GM06990 (cell line): Measurements from ENCODE around the gene RIN3.

ENCODE experiments used
- DNase-seq: peaks from one replicate; pipeline ENCODE4 v3.0.0-alpha.2; 2011; ENCODE audit not compliant: insufficient read length; ENCODE audit errors: extremely low read depth
- H3K27me3 ChIP-seq: replicated peaks from 2 replicates; pipeline ENCODE4 v1.6.0; 2011; ENCODE audit warnings: low read length; ENCODE audit not compliant: control insufficient read depth, insufficient read depth
- H3K36me3 ChIP-seq: 2 replicates; pipeline ENCODE4 v1.5.1; 2011; ENCODE audit warnings: low read length; ENCODE audit not compliant: control insufficient read depth, insufficient read depth
- H3K4me3 ChIP-seq: replicated peaks from 2 replicates; pipeline ENCODE4 v1.5.1; 2011; ENCODE audit warnings: low read depth, mild to moderate bottlenecking, control low read depth, low read length
- CTCF ChIP-seq: IDR thresholded peaks from 2 replicates; pipeline ENCODE4 v1.5.1; 2011; ENCODE audit warnings: low read length, control low read depth, mild to moderate bottlenecking, inconsistent platforms; ENCODE audit not compliant: insufficient read depth, poor library complexity, severe bottlenecking

RIN3 gene

DNA sequence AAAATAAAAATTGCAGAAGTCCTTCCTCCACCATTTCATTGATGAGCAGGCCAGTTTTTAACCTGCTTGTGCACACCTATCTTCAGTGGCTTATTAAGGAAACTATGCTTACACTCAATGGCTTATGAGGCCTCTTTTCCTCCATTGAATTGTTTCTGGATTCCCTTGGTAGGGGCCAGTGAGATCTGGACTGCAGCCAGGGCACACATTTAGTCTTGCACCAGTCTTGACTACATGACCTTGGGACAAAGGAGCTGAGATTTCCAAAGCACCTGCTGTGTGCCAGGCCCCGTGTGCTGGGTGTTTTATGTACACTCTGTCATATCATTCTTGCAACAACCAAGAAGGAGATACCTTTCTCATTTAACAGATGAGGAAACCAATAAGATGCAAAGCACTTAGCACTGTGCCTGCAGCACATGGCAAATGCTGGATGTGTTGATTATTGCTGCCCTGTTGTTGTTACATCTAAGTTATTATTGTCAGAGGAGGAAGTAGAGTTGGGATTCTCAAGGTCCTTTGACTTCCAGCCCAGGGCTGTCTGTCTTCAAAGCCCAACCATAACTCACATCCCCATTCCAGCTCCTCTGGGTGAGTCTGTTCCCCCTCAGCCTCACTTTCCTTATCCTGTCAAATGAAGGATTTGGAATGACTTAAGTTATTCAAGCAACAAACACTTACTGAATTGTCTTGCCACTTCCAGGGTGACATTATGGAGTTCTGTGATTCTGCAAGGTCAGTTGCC is 31.6 kb upstream of the RIN3 start:
- Histone ChIP-seq H3K36me3 (no peaks in the 10 kb centered on the region), H3K27me3 (no peaks in the 10 kb centered on the region; the same call in 1 of the 2 replicates), H3K4me3 (no peak overlapping the region)
- no peak for DNase-seq
- TF ChIP-seq CTCF = no peak

DNA sequence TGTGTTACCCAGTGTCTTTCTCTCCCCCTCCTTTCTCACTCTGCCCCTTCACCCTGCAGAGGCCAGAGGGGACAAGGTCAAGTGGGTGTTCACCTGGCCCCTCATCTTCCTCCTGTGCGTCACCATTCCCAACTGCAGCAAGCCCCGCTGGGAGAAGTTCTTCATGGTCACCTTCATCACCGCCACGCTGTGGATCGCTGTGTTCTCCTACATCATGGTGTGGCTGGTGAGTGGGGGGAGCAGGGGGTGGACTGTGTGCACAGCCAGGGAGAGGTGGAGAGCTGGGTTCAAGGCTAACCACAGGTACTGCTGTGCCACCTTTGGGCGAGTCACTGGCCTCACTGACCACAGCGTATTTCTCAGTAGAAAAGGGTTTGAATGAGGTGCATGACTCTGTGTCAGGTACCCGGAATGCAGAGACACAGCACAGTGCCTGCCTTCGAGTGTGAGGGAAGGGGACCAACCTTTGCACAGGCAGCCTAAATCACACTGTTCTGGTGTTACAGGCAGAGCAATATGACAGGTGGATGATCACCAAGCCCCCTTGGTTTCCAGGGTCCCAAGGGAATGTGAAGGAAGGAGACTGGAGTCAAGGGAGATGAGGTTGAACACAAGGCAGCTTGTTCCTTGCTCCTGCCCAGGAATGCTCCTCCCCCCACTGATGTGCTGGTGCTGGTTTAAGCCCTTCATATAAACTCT is 30.8 kb upstream of the RIN3 start:
- Histone ChIP-seq H3K27me3 (no peaks in the 10 kb centered on the region; the same call in 1 of the 2 replicates), H3K4me3 (no peak overlapping the region), H3K36me3 (no peaks in the 10 kb centered on the region)
- DNase-seq = no peak
- no peak for TF ChIP-seq CTCF

- TF ChIP-seq CTCF = no peak
- DNase-seq = no peak
- no peaks in the 10 kb centered on the region for H3K36me3 ChIP-seq
- no peaks in the 10 kb centered on the region; the same call in 1 of the 2 replicates for H3K27me3 ChIP-seq
- no peak overlapping the region for H3K4me3 ChIP-seq
Measured at GRCh38 chr14:92484132-92484823, 29.3 kb upstream of the RIN3 start.

- TF ChIP-seq CTCF = no peak
- H3K36me3 ChIP-seq = no peaks in the 10 kb centered on the region
- H3K4me3 ChIP-seq = no peak overlapping the region
- no peak for DNase-seq
- no peaks in the 10 kb centered on the region; the same call in 1 of the 2 replicates for H3K27me3 ChIP-seq
Measured at GRCh38 chr14:92486881-92487280, 26.7 kb upstream of the RIN3 start.

DNA sequence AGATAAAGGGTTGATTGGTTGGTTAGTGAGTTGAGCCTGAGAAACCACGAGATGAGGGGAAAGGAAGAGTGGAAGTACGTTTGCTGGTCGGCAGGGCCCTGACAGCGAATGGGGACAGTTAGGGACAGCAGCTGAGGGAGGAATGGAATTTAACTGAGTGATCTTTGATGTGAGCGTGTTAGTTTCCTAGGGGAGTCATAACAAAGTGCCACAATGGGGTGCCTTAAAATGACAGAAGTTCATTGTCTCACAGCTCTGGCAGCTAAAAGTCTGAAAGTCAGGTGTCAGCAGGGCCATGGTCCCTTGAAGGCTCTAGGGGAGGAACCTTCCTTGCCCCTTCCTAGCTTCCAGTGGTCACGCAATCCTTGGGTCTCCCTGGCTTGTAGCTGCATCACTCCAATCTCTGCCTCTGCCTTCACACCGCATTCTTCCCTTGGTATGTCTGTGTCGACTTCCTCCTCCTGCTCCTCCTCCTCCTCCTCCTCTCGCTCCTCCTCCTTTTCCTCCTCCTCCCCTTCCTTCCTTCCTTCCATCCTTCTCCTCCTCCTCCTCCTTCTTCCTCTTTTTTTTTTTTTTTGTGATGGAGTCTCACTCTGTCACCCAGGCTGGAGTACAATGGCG is 26.0 kb upstream of the RIN3 start:
- Histone ChIP-seq H3K4me3 (no peak overlapping the region), H3K27me3 (no peaks in the 10 kb centered on the region; the same call in 1 of the 2 replicates), H3K36me3 (no peaks in the 10 kb centered on the region)
- no peak for TF ChIP-seq CTCF
- DNase-seq = no peak
